Measurements from ENCODE around the gene GLMN.

DNA sequence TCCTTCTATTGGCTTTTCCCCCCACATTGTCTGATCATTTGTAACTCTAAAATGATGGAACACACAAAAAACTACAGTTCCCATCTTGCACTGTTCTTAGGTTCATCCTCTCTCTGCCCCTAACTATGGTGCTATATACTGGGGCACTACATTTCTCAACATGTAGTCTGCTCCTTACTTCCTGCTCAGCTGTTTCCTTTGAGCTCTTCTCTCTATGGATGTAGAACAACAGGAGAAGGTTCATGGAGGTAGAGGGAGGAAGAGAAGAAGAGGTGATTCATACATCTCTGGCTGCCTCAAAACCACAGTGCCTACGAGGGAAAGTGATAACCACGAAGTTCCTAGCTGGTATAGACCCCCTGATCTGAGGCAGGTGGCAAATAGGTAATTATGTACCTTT, 88.1 kb downstream of the GLMN start:
- TF ChIP-seq, protein P1, sequence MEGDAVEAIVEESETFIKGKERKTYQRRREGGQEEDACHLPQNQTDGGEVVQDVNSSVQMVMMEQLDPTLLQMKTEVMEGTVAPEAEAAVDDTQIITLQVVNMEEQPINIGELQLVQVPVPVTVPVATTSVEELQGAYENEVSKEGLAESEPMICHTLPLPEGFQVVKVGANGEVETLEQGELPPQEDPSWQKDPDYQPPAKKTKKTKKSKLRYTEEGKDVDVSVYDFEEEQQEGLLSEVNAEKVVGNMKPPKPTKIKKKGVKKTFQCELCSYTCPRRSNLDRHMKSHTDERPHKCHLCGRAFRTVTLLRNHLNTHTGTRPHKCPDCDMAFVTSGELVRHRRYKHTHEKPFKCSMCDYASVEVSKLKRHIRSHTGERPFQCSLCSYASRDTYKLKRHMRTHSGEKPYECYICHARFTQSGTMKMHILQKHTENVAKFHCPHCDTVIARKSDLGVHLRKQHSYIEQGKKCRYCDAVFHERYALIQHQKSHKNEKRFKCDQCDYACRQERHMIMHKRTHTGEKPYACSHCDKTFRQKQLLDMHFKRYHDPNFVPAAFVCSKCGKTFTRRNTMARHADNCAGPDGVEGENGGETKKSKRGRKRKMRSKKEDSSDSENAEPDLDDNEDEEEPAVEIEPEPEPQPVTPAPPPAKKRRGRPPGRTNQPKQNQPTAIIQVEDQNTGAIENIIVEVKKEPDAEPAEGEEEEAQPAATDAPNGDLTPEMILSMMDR (conservative IDR thresholded peaks at IDR 0.05 in 1 of 2, IDR thresholded peaks at IDR 0.05 in 1 of 2; ENCODE audit: extremely low read depth in 1 of 2, insufficient read depth in 1 of 2, low read depth in 1 of 2, low read length in 2 of 2): no peak
- no peak for TF ChIP-seq EZH2 (IDR thresholded peaks at IDR 0.05; ENCODE audit: borderline replicate concordance, low read length)
